Fibroblast of the aortic adventitia (primary cell): Measurements from ENCODE around the gene FOXE1. TPM values are rescaled to one million over a fixed set of nuclear protein-coding genes. Genes with fewer than 3 reads are reported as not detected.
A peak's percentile ranks its signal among the peaks of the same experiment; 100 is the strongest.

Experiments
- DNase-seq: peaks from one replicate; pipeline ENCODE4 v3.0.0-alpha.2; 2010; ENCODE audit warnings: low read depth
- H3K4me3 ChIP-seq: 2 replicates; pipeline ENCODE4 v1.5.1; 2011; ENCODE audit warnings: low read depth, mild to moderate bottlenecking, control low read depth, low read length, moderate library complexity
- CTCF ChIP-seq: IDR thresholded peaks from 2 replicates; pipeline ENCODE4 v1.5.1; 2011; ENCODE audit warnings: mild to moderate bottlenecking, low read length, control low read depth, inconsistent platforms; ENCODE audit not compliant: insufficient read depth
- total RNA-seq: library from RNA; depleted of rRNA; stranded (reverse); fragments of >200 nt; gene quantifications from 2 replicates; pipeline ENCODE4 v1.2.3, GENCODE V29; 2012; ENCODE audit warnings: low replicate concordance

Gene FOXE1
- total RNA-seq, 1 donor, result not detected

GRCh38 chr9:97873425-97873824 is 20.4 kb downstream of the FOXE1 start:
- no peak for TF ChIP-seq CTCF
- no peak overlapping the region for H3K4me3 ChIP-seq
- DNase-seq, result no peak

- H3K4me3 ChIP-seq, result no peak overlapping the region
- TF ChIP-seq CTCF, result no peak
- no peak for DNase-seq
Observed at GRCh38 chr9:97873882-97874281, 20.9 kb downstream of the FOXE1 start.

- DNase-seq, result no peak
- no peak overlapping the region for H3K4me3 ChIP-seq
- no peak for TF ChIP-seq CTCF
Observed at GRCh38 chr9:97874624-97875023, 21.6 kb downstream of the FOXE1 start.

- no peak for TF ChIP-seq CTCF
- H3K4me3 ChIP-seq, result no peak overlapping the region
- DNase-seq, result no peak
Observed at GRCh38 chr9:97875111-97875510, 22.1 kb downstream of the FOXE1 start.

GRCh38 chr9:97876061-97876460 is 23.0 kb downstream of the FOXE1 start:
- no peak for DNase-seq
- TF ChIP-seq CTCF, result no peak
- no peak overlapping the region for H3K4me3 ChIP-seq

DNA sequence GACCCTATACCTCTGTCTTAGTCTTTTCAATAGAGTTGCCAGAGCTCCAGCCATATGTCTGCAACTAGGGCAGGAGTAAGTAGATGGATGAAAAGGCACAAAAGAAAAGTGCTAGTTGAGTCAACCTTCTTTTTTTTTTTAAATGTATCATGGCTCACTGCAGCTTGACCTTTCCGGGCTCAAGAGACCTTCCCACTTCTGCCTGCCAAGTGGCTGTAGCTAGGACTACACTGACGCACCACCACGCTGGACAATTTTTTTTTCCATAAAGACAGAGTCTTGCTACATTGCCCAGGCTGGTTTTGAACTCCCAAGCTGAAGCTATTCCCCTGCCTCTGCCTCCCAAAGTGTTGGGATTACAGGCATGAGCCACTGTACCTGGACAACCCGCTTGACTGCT is 27.3 kb downstream of the FOXE1 start:
- no peak for TF ChIP-seq CTCF
- no peak overlapping the region for H3K4me3 ChIP-seq
- DNase-seq, result peak; percentile 22
